Activated CD8-positive, alpha-beta T cell treated with anti-CD3 and anti-CD28 coated beads, Interleukin-2, amount 10 ng/mL, durations not matched to agents 7 days and 5 days (primary cell): ENCODE results near the gene KRTAP5-3. TPM values are rescaled to one million over a fixed set of nuclear protein-coding genes. Genes with fewer than 3 reads are reported as not detected.
"Not testable (repeated sequence)": the region's sequence is repeated elsewhere in the genome, so short reads cannot be mapped to it uniquely, and the experiment has no call there.

Experiments used
- ATAC-seq: fragments of 150-1000 bp; cut with Tn5 transposase; one replicate; pipeline ENCODE4 v1.10.0; 2021; ENCODE audit warnings: moderate library complexity
- CTCF ChIA-PET: fragments of 350-600 bp; sonication (Branson Sonifier 250); formaldehyde crosslinking; loops from one replicate; lab custom pipeline; 2021; ENCODE audit warnings: antibody characterized with exemption; lab: Charles Lee
- POLR2A ChIA-PET: fragments of 350-600 bp; sonication (Branson Sonifier 250); formaldehyde crosslinking; loops from one replicate; lab custom pipeline; 2021; ENCODE audit warnings: antibody characterized with exemption; lab: Charles Lee
- DNase-seq: peaks from one replicate; pipeline ENCODE4 v3.0.0-alpha.2; 2020
- H3K27ac Mint-ChIP-seq: one replicate; pipeline ENCODE4 v1.8.0; 2021; ENCODE audit warnings: mild to moderate bottlenecking, mixed read lengths
- H3K27me3 Mint-ChIP-seq: one replicate; pipeline ENCODE4 v1.8.0; 2021; ENCODE audit warnings: low read depth, mixed read lengths
- H3K36me3 Mint-ChIP-seq: one replicate; pipeline ENCODE4 v1.8.0; 2021; ENCODE audit warnings: low read depth, mixed read lengths
- H3K4me1 Mint-ChIP-seq: one replicate; pipeline ENCODE4 v1.8.0; 2021; ENCODE audit warnings: low read depth, mixed read lengths
- H3K4me3 Mint-ChIP-seq: one replicate; pipeline ENCODE4 v1.8.0; 2021; ENCODE audit warnings: mild to moderate bottlenecking, mixed read lengths
- H3K9me3 Mint-ChIP-seq: one replicate; pipeline ENCODE4 v1.8.0; 2022; ENCODE audit warnings: mixed read lengths; ENCODE audit not compliant: insufficient read depth
- total RNA-seq, 2 experiments: library from RNA; stranded (reverse); gene quantifications; one replicate each; pipeline ENCODE4 v1.2.3, GENCODE V29; 2021

The KRTAP5-3 gene
- total RNA-seq, 2 experiments from 2014 or later = not detected

- no peak overlapping the region for H3K4me3 Mint-ChIP-seq
- no peaks in the 10 kb centered on the region for H3K4me1 Mint-ChIP-seq
- no peak overlapping the region for H3K27ac Mint-ChIP-seq
- ChIA-PET POLR2A (no interaction called here), CTCF (interaction anchor here (1.1 to 1.3 kb wide), 2 partner anchors 10 to 48 kb away, joined by 3 read pairs; no protein-coding TSS in a partner anchor)
- H3K27me3 Mint-ChIP-seq = peaks cover 33% of the 10 kb centered on the region
- DNase-seq (no peak), ATAC-seq (no peak)
- H3K36me3 Mint-ChIP-seq = no peaks in the 10 kb centered on the region
- no peaks in the 10 kb centered on the region for H3K9me3 Mint-ChIP-seq
Measured at GRCh38 chr11:1604711-1605110, 3.6 kb downstream of the KRTAP5-3 start.

GRCh38 chr11:1604181-1604580 is 4.1 kb downstream of the KRTAP5-3 start:
- DNase-seq (no peak), ATAC-seq (no peak)
- CTCF ChIA-PET = no interaction called here
- Mint-ChIP-seq H3K9me3 (no peaks in the 10 kb centered on the region), H3K27me3 (peaks cover 39% of the 10 kb centered on the region), H3K27ac (no peak overlapping the region), H3K36me3 (no peaks in the 10 kb centered on the region), H3K4me1 (no peaks in the 10 kb centered on the region), H3K4me3 (no peak overlapping the region)
- POLR2A ChIA-PET = no interaction called here

GRCh38 chr11:1603629-1604028 is 4.6 kb downstream of the KRTAP5-3 start:
- no peaks in the 10 kb centered on the region for H3K36me3 Mint-ChIP-seq
- H3K4me1 Mint-ChIP-seq = no peaks in the 10 kb centered on the region
- ChIA-PET CTCF (no interaction called here), POLR2A (no interaction called here)
- no peak overlapping the region for H3K27ac Mint-ChIP-seq
- ATAC-seq (no peak), DNase-seq (no peak)
- peaks cover 41% of the 10 kb centered on the region for H3K27me3 Mint-ChIP-seq
- H3K4me3 Mint-ChIP-seq = no peak overlapping the region
- H3K9me3 Mint-ChIP-seq = no peaks in the 10 kb centered on the region

- POLR2A ChIA-PET, H3K4me3 Mint-ChIP-seq, H3K36me3 Mint-ChIP-seq, DNase-seq, H3K9me3 Mint-ChIP-seq, H3K4me1 Mint-ChIP-seq, H3K27ac Mint-ChIP-seq, ATAC-seq: not testable (repeated sequence)
- H3K27me3 Mint-ChIP-seq = peaks cover 42% of the 10 kb centered on the region
- CTCF ChIA-PET = interaction anchor here (2.0 kb wide), 1 partner anchor 27 kb away, joined by 7 read pairs; no protein-coding TSS in a partner anchor
Measured at GRCh38 chr11:1601663-1602062, 6.6 kb downstream of the KRTAP5-3 start.

- Mint-ChIP-seq H3K27me3 (peaks cover 40% of the 10 kb centered on the region), H3K4me3 (no peak overlapping the region), H3K36me3 (no peaks in the 10 kb centered on the region), H3K4me1 (no peaks in the 10 kb centered on the region), H3K9me3 (no peaks in the 10 kb centered on the region), H3K27ac (no peak overlapping the region)
- ChIA-PET CTCF (interaction anchor here (2.0 kb wide), 1 partner anchor 26 kb away, joined by 7 read pairs; no protein-coding TSS in a partner anchor), POLR2A (no interaction called here)
- ATAC-seq = no peak
- DNase-seq = no peak
Measured at GRCh38 chr11:1600626-1601025, 7.6 kb downstream of the KRTAP5-3 start.

- CTCF ChIA-PET = no interaction called here
- POLR2A ChIA-PET = no interaction called here
- H3K4me1 Mint-ChIP-seq = no peaks in the 10 kb centered on the region
- no peak overlapping the region for H3K4me3 Mint-ChIP-seq
- H3K9me3 Mint-ChIP-seq = no peaks in the 10 kb centered on the region
- ATAC-seq = no peak
- H3K27ac Mint-ChIP-seq = no peak overlapping the region
- DNase-seq = no peak
- H3K36me3 Mint-ChIP-seq = no peaks in the 10 kb centered on the region
- H3K27me3 Mint-ChIP-seq = peaks cover 46% of the 10 kb centered on the region
Measured at GRCh38 chr11:1598816-1599215, 9.4 kb downstream of the KRTAP5-3 start.

GRCh38 chr11:1598406-1598805 is 9.9 kb downstream of the KRTAP5-3 start:
- POLR2A ChIA-PET = not testable (repeated sequence)

GRCh38 chr11:1597994-1598380 is 10.3 kb downstream of the KRTAP5-3 start, which contains the start of gene KRTAP5-2:
TSS of gene KRTAP5-2 (minus strand) at chr11:1598294. CDS start at chr11:1598250, 44 bp downstream.
- no peaks in the 10 kb centered on the region for H3K36me3 Mint-ChIP-seq
- CTCF ChIA-PET = no interaction called here
- POLR2A ChIA-PET = no interaction called here
- H3K4me1 Mint-ChIP-seq = no peaks in the 10 kb centered on the region
- H3K9me3 Mint-ChIP-seq = no peaks in the 10 kb centered on the region
- ATAC-seq = no peak
- H3K27me3 Mint-ChIP-seq = peaks cover 45% of the 10 kb centered on the region
- DNase-seq = no peak
- no peak within 1 kb of the TSS for H3K27ac Mint-ChIP-seq
- H3K4me3 Mint-ChIP-seq = no peak within 1 kb of the TSS

More at GRCh38 chr11:1598406-1598805, 9.9 kb downstream of the KRTAP5-3 start:
- CTCF ChIA-PET, H3K27ac Mint-ChIP-seq, ATAC-seq, H3K9me3 Mint-ChIP-seq, DNase-seq, H3K4me3 Mint-ChIP-seq, H3K36me3 Mint-ChIP-seq, H3K4me1 Mint-ChIP-seq: not testable (repeated sequence)
- H3K27me3 Mint-ChIP-seq = peaks cover 45% of the 10 kb centered on the region

GRCh38 chr11:1597331-1597993 is 10.8 kb downstream of the KRTAP5-3 start:
- no peaks in the 10 kb centered on the region for H3K4me1 Mint-ChIP-seq
- no peaks in the 10 kb centered on the region for H3K9me3 Mint-ChIP-seq
- ChIA-PET CTCF (interaction anchor here (1.4 kb wide), 1 partner anchor 33 kb away, joined by 4 read pairs; no protein-coding TSS in a partner anchor), POLR2A (no interaction called here)
- H3K4me3 Mint-ChIP-seq = no peak overlapping the region
- ATAC-seq (no peak), DNase-seq (no peak)
- H3K27ac Mint-ChIP-seq = no peak overlapping the region
- H3K36me3 Mint-ChIP-seq = no peaks in the 10 kb centered on the region
- H3K27me3 Mint-ChIP-seq = peaks cover 46% of the 10 kb centered on the region

- H3K27ac Mint-ChIP-seq, H3K4me1 Mint-ChIP-seq, POLR2A ChIA-PET, ATAC-seq, H3K9me3 Mint-ChIP-seq, H3K36me3 Mint-ChIP-seq, H3K4me3 Mint-ChIP-seq, DNase-seq: not testable (repeated sequence)
- CTCF ChIA-PET = interaction anchor here (0.7 to 2.4 kb wide), 3 partner anchors 22 to 95 kb away, joined by 3 to 23 read pairs (median 4); no protein-coding TSS in a partner anchor
- H3K27me3 Mint-ChIP-seq = peaks cover 39% of the 10 kb centered on the region
Measured at GRCh38 chr11:1596576-1597121, 11.6 kb downstream of the KRTAP5-3 start.

- H3K4me1 Mint-ChIP-seq, POLR2A ChIA-PET, H3K4me3 Mint-ChIP-seq, H3K27ac Mint-ChIP-seq, H3K9me3 Mint-ChIP-seq, ATAC-seq, DNase-seq, H3K36me3 Mint-ChIP-seq: not testable (repeated sequence)
- CTCF ChIA-PET = interaction anchor here (0.6 to 2.4 kb wide), 4 partner anchors 22 to 551 kb away, joined by 3 to 23 read pairs (median 4); no protein-coding TSS in a partner anchor
- peaks cover 38% of the 10 kb centered on the region for H3K27me3 Mint-ChIP-seq
Measured at GRCh38 chr11:1595994-1596575, 12.2 kb downstream of the KRTAP5-3 start.

GRCh38 chr11:1592628-1593027 is 15.6 kb downstream of the KRTAP5-3 start:
- CTCF ChIA-PET = no interaction called here
- POLR2A ChIA-PET = no interaction called here
- no peak for ATAC-seq

More at GRCh38 chr11:1592628-1593027, 15.6 kb downstream of the KRTAP5-3 start:
- Mint-ChIP-seq H3K27ac (no peak overlapping the region), H3K4me3 (no peak overlapping the region), H3K36me3 (peaks cover 11% of the 10 kb centered on the region), H3K27me3 (peaks cover 26% of the 10 kb centered on the region), H3K9me3 (no peaks in the 10 kb centered on the region), H3K4me1 (peaks cover 12% of the 10 kb centered on the region)
- DNase-seq = no peak
